ENCODE results near the gene LSAMP. TPM values are rescaled to one million over a fixed set of nuclear protein-coding genes. Genes with fewer than 3 reads are reported as not detected.
A peak's percentile ranks its signal among the peaks of the same experiment; 100 is the strongest.

LSAMP gene
- total RNA-seq, 1 donor from 2014 or later, result 30.1 TPM

DNA sequence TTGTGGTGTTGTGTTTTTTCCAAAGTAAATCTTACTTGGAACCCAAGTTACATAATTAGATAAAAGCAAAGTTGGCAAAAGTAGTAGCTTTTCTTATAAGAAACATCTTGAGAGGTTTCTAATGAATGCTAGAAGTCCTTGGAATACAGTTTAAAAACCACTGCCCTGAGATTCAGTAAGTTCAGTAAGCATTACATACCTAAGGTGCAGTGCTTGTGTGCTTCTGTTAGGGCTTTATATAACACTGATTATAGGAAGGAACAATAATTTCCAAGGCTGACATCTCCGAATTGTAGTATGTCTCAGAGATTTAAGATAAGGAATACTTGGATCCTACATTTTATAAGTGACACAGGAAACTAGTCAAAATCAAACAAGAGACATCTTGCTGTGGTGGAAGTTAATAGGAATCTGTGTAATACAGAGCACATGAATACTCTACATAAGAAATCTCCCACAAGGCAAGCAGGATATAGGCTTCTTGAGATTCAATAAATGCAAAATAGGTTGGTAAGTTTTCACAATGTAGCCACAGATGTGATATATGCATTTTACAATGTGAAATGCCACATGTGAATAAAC lies 268.2 kb downstream of the LSAMP start:
- Mint-ChIP-seq H3K36me3 (no peaks in the 10 kb centered on the region), H3K27me3 (ENCODE audit: low read depth) (no peaks in the 10 kb centered on the region), H3K4me1 (peaks cover 9% of the 10 kb centered on the region), H3K27ac (peak overlapping the region; percentile 31), H3K9me3 (no peaks in the 10 kb centered on the region), H3K4me3 (no peak overlapping the region)
- DNase-seq (ENCODE audit: low spot score in 2 of 2, unreplicated experiment in 2 of 2), result no peak
- TF ChIP-seq, protein P1, sequence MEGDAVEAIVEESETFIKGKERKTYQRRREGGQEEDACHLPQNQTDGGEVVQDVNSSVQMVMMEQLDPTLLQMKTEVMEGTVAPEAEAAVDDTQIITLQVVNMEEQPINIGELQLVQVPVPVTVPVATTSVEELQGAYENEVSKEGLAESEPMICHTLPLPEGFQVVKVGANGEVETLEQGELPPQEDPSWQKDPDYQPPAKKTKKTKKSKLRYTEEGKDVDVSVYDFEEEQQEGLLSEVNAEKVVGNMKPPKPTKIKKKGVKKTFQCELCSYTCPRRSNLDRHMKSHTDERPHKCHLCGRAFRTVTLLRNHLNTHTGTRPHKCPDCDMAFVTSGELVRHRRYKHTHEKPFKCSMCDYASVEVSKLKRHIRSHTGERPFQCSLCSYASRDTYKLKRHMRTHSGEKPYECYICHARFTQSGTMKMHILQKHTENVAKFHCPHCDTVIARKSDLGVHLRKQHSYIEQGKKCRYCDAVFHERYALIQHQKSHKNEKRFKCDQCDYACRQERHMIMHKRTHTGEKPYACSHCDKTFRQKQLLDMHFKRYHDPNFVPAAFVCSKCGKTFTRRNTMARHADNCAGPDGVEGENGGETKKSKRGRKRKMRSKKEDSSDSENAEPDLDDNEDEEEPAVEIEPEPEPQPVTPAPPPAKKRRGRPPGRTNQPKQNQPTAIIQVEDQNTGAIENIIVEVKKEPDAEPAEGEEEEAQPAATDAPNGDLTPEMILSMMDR (IDR thresholded peaks at IDR 0.05; ENCODE audit: unreplicated experiment), result no peak

DNA sequence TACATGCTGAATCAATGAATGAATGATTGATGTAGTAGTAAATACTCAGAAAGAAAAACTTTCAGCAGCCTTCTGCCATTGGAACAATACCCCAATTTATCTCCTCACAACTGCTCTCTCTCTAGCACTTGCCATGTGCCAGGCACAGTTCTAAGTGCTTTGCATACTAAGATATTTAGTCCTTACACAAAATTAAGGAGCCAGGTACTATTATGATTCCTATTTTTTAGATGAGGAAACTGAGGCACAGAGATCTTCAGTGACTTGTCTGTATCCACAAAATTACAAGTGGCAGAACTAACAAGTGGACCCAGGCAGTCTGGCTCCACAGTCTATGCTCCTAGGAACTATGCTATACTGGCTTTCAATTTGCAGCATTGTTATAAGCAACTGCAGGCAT lies 279.2 kb downstream of the LSAMP start:
- no peaks in the 10 kb centered on the region for H3K4me1 Mint-ChIP-seq

DNA sequence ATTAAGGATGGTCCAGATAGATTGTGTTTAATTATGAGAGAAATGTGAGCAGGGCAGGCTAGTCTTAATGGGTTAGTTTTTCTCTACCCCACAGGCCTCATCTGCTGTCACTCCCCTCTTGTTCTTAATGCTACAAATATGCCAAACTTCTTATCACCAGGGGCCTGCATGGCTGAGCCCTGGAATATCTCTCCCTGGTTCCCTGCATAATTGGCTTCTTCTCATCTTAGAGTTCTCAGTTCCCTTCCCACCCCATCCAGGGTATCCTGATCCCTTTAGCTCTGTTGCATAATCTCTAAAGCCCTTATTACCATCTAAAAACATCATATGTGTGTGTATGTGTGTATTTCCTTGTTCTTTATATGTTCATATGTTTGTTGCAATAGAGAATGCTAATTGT lies 279.6 kb downstream of the LSAMP start:
- Mint-ChIP-seq H3K27ac (no peak overlapping the region), H3K27me3 (ENCODE audit: low read depth) (no peaks in the 10 kb centered on the region), H3K4me1 (no peaks in the 10 kb centered on the region), H3K4me3 (no peak overlapping the region), H3K36me3 (no peaks in the 10 kb centered on the region), H3K9me3 (no peaks in the 10 kb centered on the region)
- TF ChIP-seq, protein P1 (IDR thresholded peaks at IDR 0.05; ENCODE audit: unreplicated experiment), result no peak
- no peak for DNase-seq (ENCODE audit: low spot score in 2 of 2, unreplicated experiment in 2 of 2)

More for the DNA sequence above, 279.2 kb downstream of the LSAMP start:
- Mint-ChIP-seq H3K27ac (no peak overlapping the region), H3K27me3 (ENCODE audit: low read depth) (no peaks in the 10 kb centered on the region), H3K4me3 (no peak overlapping the region), H3K36me3 (no peaks in the 10 kb centered on the region), H3K9me3 (no peaks in the 10 kb centered on the region)
- DNase-seq (ENCODE audit: low spot score in 2 of 2, unreplicated experiment in 2 of 2), result no peak
- TF ChIP-seq, protein P1 (IDR thresholded peaks at IDR 0.05; ENCODE audit: unreplicated experiment), result no peak

- Mint-ChIP-seq H3K4me1 (no peaks in the 10 kb centered on the region), H3K36me3 (no peaks in the 10 kb centered on the region), H3K9me3 (no peaks in the 10 kb centered on the region), H3K27me3 (ENCODE audit: low read depth) (no peaks in the 10 kb centered on the region), H3K4me3 (no peak overlapping the region), H3K27ac (no peak overlapping the region)
- no peak for DNase-seq (ENCODE audit: low spot score in 2 of 2, unreplicated experiment in 2 of 2)
- TF ChIP-seq, protein P1 (IDR thresholded peaks at IDR 0.05; ENCODE audit: unreplicated experiment), result no peak
Observed at GRCh38 chr3:116165135-116165534, 280.2 kb downstream of the LSAMP start.

- no peak for DNase-seq (ENCODE audit: low spot score in 2 of 2, unreplicated experiment in 2 of 2)
- TF ChIP-seq, protein P1 (IDR thresholded peaks at IDR 0.05; ENCODE audit: unreplicated experiment), result no peak
- Mint-ChIP-seq H3K27me3 (ENCODE audit: low read depth) (no peaks in the 10 kb centered on the region), H3K27ac (no peak overlapping the region), H3K36me3 (no peaks in the 10 kb centered on the region), H3K4me3 (no peak overlapping the region), H3K4me1 (no peaks in the 10 kb centered on the region), H3K9me3 (peaks cover 8% of the 10 kb centered on the region)
Observed at GRCh38 chr3:116164039-116164438, 281.2 kb downstream of the LSAMP start.
